ENCODE measurements around the gene PTK6.

PTK6 gene

GRCh38 chr20:63505281-63505680, 31.9 kb downstream of the PTK6 start:
- TF ChIP-seq SNAI2 (CRISPR knock-in tag; IDR thresholded peaks at IDR 0.05) (no peak), TOX (CRISPR knock-in tag; IDR thresholded peaks at IDR 0.05; ENCODE audit: borderline replicate concordance) (no peak)
- TF ChIP-seq, protein P1, sequence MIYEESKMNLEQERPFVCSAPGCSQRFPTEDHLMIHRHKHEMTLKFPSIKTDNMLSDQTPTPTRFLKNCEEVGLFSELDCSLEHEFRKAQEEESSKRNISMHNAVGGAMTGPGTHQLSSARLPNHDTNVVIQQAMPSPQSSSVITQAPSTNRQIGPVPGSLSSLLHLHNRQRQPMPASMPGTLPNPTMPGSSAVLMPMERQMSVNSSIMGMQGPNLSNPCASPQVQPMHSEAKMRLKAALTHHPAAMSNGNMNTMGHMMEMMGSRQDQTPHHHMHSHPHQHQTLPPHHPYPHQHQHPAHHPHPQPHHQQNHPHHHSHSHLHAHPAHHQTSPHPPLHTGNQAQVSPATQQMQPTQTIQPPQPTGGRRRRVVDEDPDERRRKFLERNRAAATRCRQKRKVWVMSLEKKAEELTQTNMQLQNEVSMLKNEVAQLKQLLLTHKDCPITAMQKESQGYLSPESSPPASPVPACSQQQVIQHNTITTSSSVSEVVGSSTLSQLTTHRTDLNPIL (CRISPR knock-in tag; IDR thresholded peaks at IDR 0.05; ENCODE audit: low read depth), result no peak
- ATAC-seq, result no peak

DNA sequence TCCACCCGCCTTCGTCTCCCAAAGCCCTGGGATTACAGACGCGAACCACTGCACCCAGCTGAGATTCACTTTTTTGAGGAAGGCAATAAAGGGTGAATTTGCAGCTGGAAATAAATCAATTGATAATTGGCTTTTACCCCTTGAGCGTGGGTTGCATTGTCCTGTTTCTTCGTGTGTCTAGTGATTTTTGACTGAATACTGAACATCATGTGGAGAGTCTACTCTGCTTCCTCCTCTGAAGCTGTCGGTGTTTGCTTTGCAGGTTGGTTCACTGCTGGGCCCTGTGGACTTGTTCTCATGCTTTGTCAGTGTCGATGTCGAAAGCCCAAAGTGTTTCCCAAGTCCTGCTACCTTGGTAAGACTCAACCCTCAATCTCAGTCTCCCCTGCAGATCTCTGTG, 32.5 kb downstream of the PTK6 start:
- ATAC-seq, result no peak

DNA sequence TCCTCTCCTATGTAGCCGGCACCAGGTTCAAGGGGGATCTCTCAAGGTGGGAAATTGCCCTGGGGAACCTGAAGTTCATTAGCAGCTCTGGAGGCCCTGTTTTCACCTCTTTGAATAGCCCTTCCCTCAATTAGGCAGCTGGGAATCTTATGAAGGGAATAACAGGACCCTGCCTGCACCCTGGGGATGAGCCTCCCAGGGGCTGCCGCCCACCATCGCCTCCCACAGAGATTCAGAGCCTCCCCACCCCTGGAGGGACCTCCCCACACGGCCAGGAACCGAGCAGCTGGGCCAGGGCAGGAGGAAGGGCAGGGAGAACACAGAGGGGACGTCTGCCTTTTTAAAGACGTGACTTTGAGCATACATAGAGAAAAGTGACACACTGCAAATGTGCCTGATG, 33.7 kb downstream of the PTK6 start:
- ATAC-seq, result no peak
- TF ChIP-seq ZNF565 (CRISPR knock-in tag; conservative IDR thresholded peaks at IDR 0.05; ENCODE audit: low read depth) (no peak), ZFP30 (CRISPR knock-in tag; IDR thresholded peaks at IDR 0.05) (no peak)

More for the DNA sequence above, 32.5 kb downstream of the PTK6 start:
- TF ChIP-seq CSRNP3 (CRISPR knock-in tag; IDR thresholded peaks at IDR 0.05) (no peak), ZNF565 (CRISPR knock-in tag; conservative IDR thresholded peaks at IDR 0.05; ENCODE audit: low read depth) (no peak), TCF4 (CRISPR knock-in tag; IDR thresholded peaks at IDR 0.05; ENCODE audit: borderline replicate concordance) (no peak), ARNTL (CRISPR knock-in tag; IDR thresholded peaks at IDR 0.05; ENCODE audit: borderline replicate concordance, low read depth) (no peak), RARB (CRISPR knock-in tag; IDR thresholded peaks at IDR 0.05) (no peak), SNAI2 (CRISPR knock-in tag; IDR thresholded peaks at IDR 0.05) (no peak), TSHZ2 (CRISPR knock-in tag; IDR thresholded peaks at IDR 0.05) (no peak), TOX (CRISPR knock-in tag; IDR thresholded peaks at IDR 0.05; ENCODE audit: borderline replicate concordance) (no peak), ZNF8 (CRISPR knock-in tag; IDR thresholded peaks at IDR 0.05) (no peak), CSDC2 (CRISPR knock-in tag; IDR thresholded peaks at IDR 0.05) (no peak), GLIS3 (CRISPR knock-in tag; IDR thresholded peaks at IDR 0.05) (no peak), ZNF70 (CRISPR knock-in tag; IDR thresholded peaks at IDR 0.05) (no peak), ZFP3 (CRISPR knock-in tag; IDR thresholded peaks at IDR 0.05) (no peak), ESRRG (CRISPR knock-in tag; IDR thresholded peaks at IDR 0.05) (no peak), ISL1 (CRISPR knock-in tag; IDR thresholded peaks at IDR 0.05) (no peak), PATZ1 (CRISPR knock-in tag; IDR thresholded peaks at IDR 0.05; ENCODE audit: borderline replicate concordance) (no peak)
- TF ChIP-seq, protein P2, sequence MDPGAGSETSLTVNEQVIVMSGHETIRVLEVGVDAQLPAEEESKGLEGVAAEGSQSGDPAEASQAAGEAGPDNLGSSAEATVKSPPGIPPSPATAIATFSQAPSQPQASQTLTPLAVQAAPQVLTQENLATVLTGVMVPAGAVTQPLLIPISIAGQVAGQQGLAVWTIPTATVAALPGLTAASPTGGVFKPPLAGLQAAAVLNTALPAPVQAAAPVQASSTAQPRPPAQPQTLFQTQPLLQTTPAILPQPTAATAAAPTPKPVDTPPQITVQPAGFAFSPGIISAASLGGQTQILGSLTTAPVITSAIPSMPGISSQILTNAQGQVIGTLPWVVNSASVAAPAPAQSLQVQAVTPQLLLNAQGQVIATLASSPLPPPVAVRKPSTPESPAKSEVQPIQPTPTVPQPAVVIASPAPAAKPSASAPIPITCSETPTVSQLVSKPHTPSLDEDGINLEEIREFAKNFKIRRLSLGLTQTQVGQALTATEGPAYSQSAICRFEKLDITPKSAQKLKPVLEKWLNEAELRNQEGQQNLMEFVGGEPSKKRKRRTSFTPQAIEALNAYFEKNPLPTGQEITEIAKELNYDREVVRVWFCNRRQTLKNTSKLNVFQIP (CRISPR knock-in tag; IDR thresholded peaks at IDR 0.05; ENCODE audit: borderline replicate concordance, low read depth), result no peak

DNA sequence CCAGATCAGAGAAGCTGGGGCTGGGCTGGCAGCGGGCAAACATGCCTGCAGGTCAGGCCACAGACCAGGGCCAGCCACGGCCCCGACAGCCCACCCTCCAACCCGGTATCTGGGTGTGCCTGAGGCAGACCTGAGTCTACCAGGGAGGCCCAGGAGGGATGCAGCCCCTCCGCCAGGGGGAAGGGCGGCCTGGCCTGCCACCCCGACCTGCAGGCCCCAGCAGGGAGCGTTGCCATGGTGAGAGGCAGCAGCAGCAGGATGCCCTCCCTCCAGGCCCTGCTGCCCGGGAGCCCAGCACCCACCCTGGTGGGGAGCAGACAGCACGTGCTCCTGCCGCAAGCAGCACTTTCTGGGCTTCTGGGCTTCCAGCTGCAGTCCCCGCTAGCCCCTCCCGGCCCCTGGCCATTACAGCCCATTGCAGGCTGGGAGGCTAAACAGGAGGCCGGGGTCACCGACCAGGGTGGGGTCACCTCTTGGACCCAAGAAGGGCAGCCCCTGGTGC, 34.5 kb downstream of the PTK6 start:
- no peak for ATAC-seq
- TF ChIP-seq ZNF70 (CRISPR knock-in tag; IDR thresholded peaks at IDR 0.05) (no peak), TOX (CRISPR knock-in tag; IDR thresholded peaks at IDR 0.05; ENCODE audit: borderline replicate concordance) (no peak), PATZ1 (CRISPR knock-in tag; IDR thresholded peaks at IDR 0.05; ENCODE audit: borderline replicate concordance) (no peak), ZC3H10 (CRISPR knock-in tag; IDR thresholded peaks at IDR 0.05) (no peak), ARNTL (CRISPR knock-in tag; IDR thresholded peaks at IDR 0.05; ENCODE audit: borderline replicate concordance, low read depth) (no peak), PPARA (CRISPR knock-in tag; IDR thresholded peaks at IDR 0.05; ENCODE audit: borderline replicate concordance) (no peak), OSR1 (CRISPR knock-in tag; IDR thresholded peaks at IDR 0.05) (no peak), GLIS3 (CRISPR knock-in tag; IDR thresholded peaks at IDR 0.05) (no peak), TSHZ2 (CRISPR knock-in tag; IDR thresholded peaks at IDR 0.05) (no peak)
